GM19099 (cell line): Measurements from ENCODE around the gene OLA1.

ENCODE experiments used
- POLR2A ChIP-seq: IDR thresholded peaks from 3 replicates; pipeline ENCODE4 v1.6.1; 2011; ENCODE audit warnings: low read depth; ENCODE audit not compliant: insufficient read length; ENCODE audit errors: extremely low read depth

OLA1 gene

GRCh38 chr2:174076040-174076439 is 172.3 kb downstream of the OLA1 start:
- no peak for TF ChIP-seq POLR2A

GRCh38 chr2:174074831-174075230 is 173.5 kb downstream of the OLA1 start:
- no peak for TF ChIP-seq POLR2A

- no peak for TF ChIP-seq POLR2A
Observed at GRCh38 chr2:174072857-174073256, 175.5 kb downstream of the OLA1 start.

GRCh38 chr2:174072069-174072468 is 176.3 kb downstream of the OLA1 start:
- no peak for TF ChIP-seq POLR2A

GRCh38 chr2:174071321-174071720 is 177.0 kb downstream of the OLA1 start:
- no peak for TF ChIP-seq POLR2A

- TF ChIP-seq POLR2A, result no peak
Observed at GRCh38 chr2:174070281-174070680, 178.1 kb downstream of the OLA1 start.

- no peak for TF ChIP-seq POLR2A
Observed at GRCh38 chr2:174067815-174068214, 180.5 kb downstream of the OLA1 start.

GRCh38 chr2:174066871-174067270 is 181.5 kb downstream of the OLA1 start:
- no peak for TF ChIP-seq POLR2A

GRCh38 chr2:174063492-174064092 is 184.7 kb downstream of the OLA1 start:
- TF ChIP-seq POLR2A, result no peak

GRCh38 chr2:174062934-174063333 is 185.4 kb downstream of the OLA1 start:
- no peak for TF ChIP-seq POLR2A

GRCh38 chr2:174059884-174060244 is 188.5 kb downstream of the OLA1 start:
- no peak for TF ChIP-seq POLR2A

GRCh38 chr2:174059178-174059883 is 189.0 kb downstream of the OLA1 start:
- no peak for TF ChIP-seq POLR2A

- no peak for TF ChIP-seq POLR2A
Observed at GRCh38 chr2:174058456-174058855, 189.9 kb downstream of the OLA1 start.

GRCh38 chr2:174058026-174058425 is 190.3 kb downstream of the OLA1 start:
- TF ChIP-seq POLR2A, result no peak

GRCh38 chr2:174054926-174055325 is 193.4 kb downstream of the OLA1 start:
- no peak for TF ChIP-seq POLR2A

- no peak for TF ChIP-seq POLR2A
Observed at GRCh38 chr2:174053355-174054151, 194.8 kb downstream of the OLA1 start.
